ENCODE results near the gene GPX7. TPM values are rescaled to one million over a fixed set of nuclear protein-coding genes. Genes with fewer than 3 reads are reported as not detected.

The GPX7 gene
- total RNA-seq, 1 donor from 2014 or later: 103 TPM

DNA sequence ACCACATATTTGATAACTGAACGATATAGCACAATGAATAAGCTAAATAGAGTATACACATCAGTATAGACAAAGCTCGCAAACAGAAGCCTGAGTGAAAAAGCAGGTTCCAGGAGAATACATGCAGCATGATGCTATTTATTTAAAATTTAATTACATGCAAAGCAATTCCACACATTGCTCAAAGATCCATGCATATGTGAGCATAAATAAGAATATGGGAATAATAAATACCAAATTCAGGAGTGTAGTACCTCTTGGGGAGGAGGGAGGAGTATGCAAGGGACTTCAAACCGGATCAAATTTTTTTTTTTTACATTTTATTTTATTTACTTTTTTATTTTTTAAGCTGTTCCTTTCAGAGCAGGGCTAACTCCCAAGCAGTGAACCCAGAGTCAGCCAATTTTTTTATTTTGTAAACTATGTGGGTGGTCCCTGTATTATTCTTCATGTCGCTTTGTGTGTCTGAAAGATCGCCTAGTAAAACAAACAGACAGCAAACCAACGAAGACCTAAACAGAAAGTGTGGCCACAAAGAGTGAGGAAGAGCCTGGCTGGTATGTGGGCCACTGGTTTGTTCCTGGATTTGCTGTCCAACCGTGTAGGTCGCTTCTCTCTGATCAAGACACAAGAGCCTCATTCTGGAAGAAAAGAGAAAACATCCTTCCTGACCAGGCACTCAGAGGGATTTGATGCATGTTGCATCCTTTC, 26.6 kb downstream of the GPX7 start:
- DNase-seq (ENCODE audit: low read depth): no peak

DNA sequence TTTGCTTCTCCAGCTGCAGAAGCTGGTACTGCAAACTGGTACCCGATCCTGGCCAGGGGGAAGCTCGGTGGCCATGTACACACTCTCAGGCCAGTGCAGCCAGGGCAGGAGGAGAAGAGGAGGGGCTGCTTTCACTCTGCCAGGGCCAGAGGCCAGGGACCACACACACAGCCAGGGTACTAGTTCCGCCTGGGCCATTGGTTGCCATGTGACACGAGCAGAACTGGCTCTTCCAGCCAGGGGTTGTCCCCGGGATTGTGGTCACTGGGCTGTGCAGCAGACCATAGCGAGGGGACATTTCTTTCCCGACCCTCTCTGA, 27.1 kb downstream of the GPX7 start:
- peak; percentile 6 for DNase-seq (ENCODE audit: low read depth)

DNA sequence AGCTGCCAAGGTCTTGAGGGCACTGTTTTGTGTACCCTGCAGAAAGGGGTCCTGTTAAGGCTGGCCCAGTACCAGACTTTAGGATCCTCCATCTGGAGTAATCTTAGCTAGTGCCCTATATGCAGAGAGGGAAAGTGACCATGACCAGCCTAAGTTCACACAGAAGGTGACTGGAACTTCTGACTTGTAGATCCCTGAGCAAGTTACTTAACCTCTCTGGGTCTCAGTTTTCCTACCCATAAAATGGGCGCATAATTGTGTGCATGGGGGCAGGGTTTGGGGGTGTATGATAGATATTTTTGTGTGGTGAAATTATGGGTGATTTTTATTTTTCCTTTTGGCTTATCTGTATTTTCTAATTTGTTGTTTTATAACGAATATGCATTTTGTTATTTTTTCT, 27.5 kb downstream of the GPX7 start:
- DNase-seq (ENCODE audit: low read depth): no peak

DNA sequence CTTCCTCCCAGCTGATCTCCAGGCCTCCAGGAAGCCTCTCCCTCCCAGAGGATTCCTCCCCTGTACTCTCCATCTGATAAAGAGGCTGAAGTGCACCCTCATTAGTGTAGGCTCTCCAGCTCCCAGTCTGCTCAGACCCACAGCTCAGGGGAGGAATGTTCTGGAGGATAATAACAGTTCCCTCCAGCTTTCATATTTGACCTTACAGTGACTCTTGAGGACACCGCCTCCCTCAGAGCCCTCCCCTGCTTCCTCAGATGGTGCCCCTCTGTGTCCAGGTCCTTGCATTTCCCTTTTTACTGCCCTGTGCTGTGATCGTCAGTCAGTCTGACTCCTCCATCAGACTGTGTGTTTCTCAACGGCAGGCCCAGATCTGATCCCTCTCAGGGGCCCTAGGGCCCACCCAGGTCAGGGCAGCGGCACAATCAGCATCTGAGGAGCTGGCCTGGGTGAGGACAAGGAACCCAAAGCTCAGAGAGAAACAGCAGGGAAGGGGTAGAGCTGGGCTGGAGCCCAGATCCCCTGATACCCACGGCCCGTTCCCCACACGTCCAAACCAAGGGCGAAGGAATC, 29.7 kb downstream of the GPX7 start:
- no peak for DNase-seq (ENCODE audit: low read depth)

DNA sequence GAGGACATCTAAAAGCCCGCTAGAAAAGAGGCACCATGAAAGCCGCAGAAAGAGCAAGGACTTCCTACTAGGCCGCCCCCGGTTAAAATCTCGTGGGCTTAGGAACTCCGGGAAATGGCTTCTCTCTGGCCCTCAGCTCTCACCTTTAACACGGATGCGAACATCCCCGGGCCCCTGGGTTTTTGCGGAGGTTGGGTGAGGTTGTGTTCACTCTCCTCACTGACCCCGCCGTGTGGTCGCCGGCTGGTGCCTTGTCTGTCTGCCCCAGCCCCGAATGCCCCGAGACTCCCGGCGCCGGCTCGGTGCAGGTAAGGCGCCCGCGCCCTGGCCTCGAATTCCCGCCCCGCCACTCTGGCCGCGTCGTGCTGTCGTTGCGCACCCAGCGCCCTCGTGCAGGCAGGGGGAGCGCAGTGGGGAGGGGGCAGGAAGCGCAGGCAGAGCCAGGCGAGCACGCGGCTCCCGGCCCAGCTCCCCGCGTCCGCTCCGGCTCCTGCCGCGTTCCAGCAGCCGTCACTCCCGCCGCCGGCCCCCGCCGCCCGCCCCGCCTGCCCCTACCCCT, 30.6 kb downstream of the GPX7 start, which contains the start of gene SHISAL2A:
Gene SHISAL2A, plus strand, starts transcription at position 437 of the 559 bp plus-strand sequence. CDS start 326 bp downstream, outside the sequence.
- DNase-seq (ENCODE audit: low read depth): no peak

DNA sequence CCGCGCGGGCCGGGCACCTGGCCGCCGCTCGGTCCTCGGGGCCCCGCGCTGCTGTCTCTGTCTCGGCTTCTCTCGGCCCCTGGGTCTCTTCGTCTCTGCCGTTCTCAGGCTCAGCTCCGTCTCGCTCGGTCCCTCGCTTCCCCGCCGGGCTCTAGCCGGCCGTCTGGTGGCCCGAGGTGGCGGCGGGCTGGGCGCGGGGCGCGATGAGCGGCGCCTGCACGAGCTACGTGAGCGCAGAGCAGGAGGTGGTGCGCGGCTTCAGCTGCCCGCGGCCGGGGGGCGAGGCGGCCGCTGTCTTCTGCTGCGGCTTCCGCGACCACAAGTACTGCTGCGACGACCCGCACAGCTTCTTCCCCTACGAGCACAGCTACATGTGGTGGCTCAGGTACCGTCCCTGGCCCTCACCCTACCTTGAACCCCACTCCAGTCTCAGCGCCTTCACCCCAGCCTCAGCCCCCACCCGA, 31.2 kb downstream of the GPX7 start:
- no peak for DNase-seq (ENCODE audit: low read depth)

DNA sequence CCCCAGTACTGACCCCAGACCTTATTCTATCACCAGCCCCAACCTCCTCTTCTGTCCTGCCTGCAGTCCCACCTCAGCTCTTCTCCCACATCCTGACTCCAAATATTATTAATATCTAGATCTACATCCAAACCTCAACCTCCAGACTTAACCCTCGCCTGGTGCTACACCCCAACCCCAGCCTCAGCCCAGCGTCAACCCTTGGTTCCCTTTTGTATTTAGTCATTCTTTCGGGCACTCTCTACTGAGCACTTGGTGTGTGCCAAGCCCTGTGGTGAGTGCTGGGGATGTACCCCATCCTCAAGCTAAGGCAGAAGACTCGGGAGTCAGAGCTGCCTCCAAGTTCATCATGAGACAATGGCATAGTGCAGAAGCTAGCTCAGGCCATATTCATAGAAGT, 31.9 kb downstream of the GPX7 start:
- DNase-seq (ENCODE audit: low read depth): no peak

DNA sequence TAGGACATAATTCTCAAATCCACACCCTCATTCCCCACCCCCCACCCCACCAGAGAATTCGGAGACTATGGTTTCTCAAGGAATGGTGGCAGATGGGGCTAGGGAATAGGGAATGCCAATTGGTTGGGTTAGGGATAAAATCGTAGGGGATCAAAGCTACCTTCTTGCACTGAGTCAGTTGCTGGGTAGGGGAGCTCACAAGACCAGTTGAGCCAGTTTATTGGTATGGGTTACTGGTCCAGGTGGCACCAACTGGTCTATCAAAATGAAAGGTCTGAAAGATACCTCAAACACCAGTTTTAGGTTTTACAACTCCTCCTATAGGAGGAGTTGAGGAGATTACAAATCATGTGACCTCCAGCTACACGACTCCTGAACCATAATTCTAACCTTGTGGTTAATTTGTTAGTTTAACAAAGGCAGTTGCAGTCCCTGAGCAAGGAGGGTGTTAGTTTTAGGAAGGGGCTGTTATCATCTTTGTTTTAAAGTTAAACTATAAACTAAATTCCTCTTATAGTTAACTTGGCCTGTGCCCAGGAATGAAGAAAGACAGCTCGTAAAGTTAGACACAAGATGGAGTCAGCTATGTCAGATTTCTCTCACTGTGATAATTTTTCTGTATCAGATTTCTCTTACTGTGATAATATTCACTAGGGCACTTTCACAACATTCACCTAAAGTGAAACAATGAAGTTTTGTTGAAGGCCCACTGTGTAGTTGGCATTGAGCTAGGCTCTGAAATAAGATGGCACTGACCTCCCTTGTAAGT, 33.3 kb downstream of the GPX7 start:
- DNase-seq (ENCODE audit: low read depth): no peak

DNA sequence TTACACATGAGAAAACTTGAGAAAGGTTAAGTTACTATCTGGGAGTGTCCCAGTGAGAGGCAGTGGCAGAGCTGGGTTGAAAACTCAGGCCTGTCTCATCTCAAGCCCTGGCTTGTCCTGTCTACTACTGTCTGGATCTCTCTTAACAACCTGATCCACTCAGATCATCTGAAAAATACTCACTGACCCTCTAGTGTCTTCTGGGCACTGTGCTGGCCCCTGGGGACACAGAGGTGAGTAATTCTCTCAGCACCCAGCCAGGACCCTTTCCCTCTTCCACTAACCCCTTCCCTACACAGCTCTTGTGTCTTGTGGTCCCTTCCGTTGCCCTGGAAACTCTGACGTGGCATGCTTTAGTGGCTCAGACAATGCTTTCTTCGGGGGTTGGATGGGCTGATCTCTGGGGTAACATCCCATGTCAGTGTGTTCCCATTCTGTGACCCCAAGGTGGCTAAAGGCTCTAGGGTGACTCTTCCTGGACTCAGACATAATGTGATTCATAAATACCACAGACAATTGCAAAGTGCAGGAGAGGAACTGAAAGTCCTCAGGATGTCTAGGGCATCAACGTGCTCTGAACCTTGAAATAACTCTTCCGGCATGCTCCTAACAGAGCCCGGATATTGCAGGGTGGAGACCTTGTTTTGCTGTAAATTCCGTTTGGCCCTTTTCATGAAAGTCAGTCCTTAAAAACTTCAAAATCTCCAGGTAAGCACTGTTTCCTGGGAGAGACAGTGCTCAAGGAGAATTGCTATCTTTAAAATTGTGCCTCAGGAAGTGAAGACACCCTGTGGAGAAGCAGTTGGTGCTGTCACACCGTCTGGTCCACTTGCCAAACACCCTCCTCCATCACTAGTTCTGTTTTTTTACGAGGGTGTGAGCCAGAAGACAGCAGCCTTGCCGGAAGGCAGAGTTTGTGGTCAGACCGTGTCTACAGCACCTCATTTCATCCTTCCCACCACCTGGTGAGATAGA, 34.8 kb downstream of the GPX7 start:
- no peak for DNase-seq (ENCODE audit: low read depth)

DNA sequence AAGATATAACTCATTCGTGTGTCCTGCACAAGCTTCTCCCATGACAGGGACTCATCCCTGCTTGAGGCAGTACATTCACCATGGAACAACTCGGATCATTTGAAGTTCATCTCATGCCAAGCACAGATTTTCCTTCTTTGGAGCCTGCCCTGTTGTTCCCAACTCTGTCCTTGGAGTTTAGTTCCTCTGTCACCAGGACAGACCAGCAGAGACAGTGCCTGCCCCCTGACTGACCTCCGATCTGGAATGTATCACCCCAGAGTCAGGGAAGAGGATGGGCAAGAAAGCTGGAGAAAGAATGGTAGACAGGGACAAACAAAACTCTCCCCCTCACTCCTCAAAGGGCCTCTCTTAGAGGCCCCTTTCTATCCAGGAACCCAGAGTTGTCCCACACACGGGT, 35.8 kb downstream of the GPX7 start:
- no peak for DNase-seq (ENCODE audit: low read depth)

DNA sequence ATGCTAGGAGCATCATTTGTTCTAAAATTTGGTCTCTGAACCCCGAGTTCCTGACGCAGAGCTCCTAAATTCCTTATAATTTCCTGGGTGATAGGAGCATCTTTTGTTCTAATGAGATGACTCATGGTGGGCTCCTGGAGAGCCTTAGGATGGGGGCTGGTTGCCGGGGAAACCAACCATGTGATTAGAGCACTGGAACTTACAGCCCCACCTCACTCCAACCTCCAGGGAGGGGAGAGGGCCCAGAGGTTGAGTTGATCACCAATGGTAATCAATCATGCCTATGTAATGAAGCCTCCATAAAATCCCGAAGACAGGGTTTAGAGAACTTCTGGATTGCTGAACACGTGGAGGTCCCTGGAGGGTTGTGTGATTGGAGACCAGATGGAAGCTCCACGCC, 38.5 kb downstream of the GPX7 start:
- DNase-seq (ENCODE audit: low read depth): no peak

DNA sequence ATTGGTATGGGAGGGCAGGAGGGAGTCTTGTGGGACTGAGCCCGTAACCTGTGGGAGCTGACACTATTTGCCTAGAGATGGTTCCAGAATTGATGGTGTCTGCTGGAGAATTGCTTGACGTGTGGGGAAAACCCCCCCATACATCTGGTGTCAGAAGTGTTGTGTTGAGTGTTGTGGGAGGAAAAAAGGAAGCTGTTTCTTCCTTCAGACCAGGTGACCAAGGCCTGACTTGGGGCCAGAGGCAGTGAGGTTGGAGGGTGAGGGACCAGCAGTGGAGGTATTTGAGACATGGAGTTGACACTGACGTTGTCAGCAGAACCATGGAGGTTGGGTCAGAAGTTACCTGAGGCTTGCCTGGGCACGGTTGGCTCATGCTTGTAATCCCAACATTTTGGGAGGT, 39.1 kb downstream of the GPX7 start:
- no peak for DNase-seq (ENCODE audit: low read depth)

DNA sequence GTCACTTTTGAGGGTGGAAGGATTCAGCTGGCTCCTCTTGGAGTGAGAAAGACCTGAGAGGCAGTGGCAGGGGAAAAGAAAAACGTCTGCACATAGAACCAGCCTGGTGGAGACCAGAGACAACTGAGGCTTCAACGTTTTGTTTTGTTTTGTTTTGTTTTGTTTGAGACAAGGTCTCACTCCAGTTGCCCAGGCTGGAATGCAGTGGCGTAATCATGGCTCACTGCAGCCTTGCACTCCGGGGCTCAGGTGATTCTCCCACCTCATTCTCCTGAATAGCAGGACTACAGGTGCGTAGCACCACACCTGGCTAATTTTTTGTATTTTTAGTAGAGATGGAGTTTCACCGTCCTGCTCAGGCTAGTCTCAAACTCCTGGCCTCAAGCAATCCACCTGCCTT, 43.1 kb downstream of the GPX7 start:
- DNase-seq (ENCODE audit: low read depth): no peak

DNA sequence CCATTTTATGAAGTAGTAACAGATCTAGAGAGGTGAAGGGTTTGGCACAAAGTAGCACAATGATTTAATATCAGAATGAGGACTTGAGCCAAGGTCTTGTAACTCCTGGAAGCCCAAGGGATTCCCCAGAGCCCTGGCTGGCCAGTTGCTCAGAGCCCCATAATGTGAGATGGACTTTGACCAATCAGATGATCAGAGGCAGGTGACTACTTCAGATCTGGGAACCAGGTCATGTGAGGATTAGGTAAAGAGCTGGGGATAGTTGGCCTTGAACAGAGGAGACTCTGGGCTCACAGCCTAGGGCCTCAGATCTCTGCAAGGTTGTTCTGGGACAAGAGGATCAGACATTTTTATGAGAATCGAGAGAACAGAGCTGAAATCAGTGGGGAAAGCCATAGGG, 49.7 kb downstream of the GPX7 start:
- DNase-seq (ENCODE audit: low read depth): no peak

DNA sequence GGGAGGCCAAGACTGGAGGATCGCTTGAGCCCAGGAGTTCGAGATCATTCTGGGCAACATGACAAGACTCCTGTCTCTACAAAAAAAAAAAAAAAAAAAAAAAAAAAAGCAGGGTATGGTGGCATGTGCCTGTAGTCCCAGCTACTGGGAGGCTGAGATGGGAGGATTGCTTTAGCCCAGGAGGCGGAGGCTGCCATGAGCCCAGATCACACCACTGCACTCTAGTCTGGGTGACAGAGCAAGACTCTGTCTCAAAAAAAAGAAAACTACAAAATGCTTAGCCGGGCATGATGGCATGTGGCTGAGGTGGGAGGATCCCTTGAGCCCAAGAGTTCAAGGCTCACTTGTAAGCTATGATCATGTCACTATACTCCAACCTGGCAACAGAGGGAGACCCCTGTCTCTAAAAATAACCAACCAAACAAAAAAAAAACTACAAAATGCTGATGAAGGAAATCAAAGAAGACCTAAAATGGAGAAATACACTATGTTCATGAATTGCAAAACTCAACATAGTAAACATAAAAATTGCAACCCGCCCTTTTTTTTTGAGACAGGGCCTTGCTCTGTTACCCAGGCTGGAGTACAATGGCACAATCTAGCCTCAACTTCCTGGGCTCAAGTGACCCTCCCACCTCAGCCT, 51.2 kb downstream of the GPX7 start:
- no peak for DNase-seq (ENCODE audit: low read depth)

DNA sequence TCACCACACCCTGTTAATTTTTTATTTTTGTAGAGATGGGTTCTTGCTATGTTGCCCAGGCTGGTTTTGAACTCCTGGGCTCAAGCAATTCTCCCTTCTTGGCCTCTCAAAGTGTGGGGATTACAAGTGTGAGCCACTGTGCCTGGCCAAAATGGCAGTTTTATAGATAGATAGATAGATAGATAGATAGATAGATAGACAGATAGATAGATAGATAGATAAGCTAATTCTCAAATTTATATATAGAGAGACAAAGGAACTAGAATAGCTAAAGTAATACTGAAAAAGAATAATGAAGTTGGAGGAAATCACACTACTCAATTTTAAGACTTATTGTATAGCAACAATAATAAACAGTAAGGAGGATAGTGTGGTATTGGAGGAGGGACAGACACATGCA, 51.9 kb downstream of the GPX7 start:
- no peak for DNase-seq (ENCODE audit: low read depth)

DNA sequence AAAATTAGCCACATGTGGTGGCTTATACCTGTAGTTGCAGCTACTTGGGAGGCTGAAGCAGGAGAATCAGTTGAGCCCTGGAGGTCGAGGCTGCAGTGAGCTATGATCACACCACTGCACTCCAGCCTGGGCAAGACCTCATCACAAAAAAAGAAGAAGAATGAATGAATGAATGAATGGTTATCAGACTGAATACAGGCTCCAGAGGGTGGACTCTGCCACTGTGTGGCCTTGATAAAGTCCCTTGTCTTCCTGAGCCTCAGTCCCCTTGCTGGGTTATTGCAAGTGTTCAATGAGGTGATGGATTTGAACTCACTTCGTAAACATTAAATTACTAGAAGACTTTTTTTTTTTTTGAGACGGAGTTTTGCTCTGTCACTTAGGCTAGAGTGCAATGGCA, 55.5 kb downstream of the GPX7 start:
- DNase-seq (ENCODE audit: low read depth): no peak

Data from myocyte (in vitro differentiated cells).